Stimulated activated CD8-positive, alpha-beta memory T cell treated with anti-CD3 and anti-CD28 coated beads, Interleukin-12 subunit alpha, Interleukin-12 subunit beta, amount 100 ng/mL, for 24 hours (primary cell): Measurements from ENCODE around the gene PCDH12.

Experiments
- DNase-seq: peaks from one replicate; pipeline ENCODE4 v3.0.0-alpha.2; 2020; ENCODE audit errors: extremely low read depth

Gene PCDH12

GRCh38 chr5:141966275-141966962, 8.4 kb upstream of the PCDH12 start:
- no peak for DNase-seq

- no peak for DNase-seq
Observed at GRCh38 chr5:141965071-141965470, 7.1 kb upstream of the PCDH12 start.

DNA sequence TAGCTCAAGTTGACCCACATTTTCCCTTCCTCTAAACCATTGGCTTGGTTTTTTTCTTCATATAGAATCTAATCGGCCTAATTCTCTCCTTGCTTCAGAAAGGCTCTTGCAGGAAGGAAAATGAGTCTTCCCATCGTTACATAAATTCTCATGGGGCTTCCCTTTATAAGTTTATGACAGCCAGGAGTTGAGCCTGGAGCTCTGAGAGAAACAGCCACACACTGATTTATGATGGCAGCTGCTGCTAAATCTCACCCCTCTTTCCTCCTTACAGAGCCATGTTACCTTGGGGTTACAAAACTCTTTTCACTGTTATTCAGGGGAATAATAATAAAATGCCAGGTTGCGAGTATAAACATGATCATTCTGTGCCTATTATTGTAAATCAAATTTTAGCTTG, 5.7 kb upstream of the PCDH12 start:
- no peak for DNase-seq

- DNase-seq = no peak
Observed at GRCh38 chr5:141961466-141961865, 3.5 kb upstream of the PCDH12 start.

GRCh38 chr5:141960449-141961323, 2.7 kb upstream of the PCDH12 start:
- peak; percentile 72 for DNase-seq

- no peak for DNase-seq
Observed at GRCh38 chr5:141960018-141960417, 2.0 kb upstream of the PCDH12 start.

GRCh38 chr5:141958546-141959172, 657 bp upstream of the PCDH12 start:
- no peak for DNase-seq

GRCh38 chr5:141957367-141957996, 520 bp downstream of the PCDH12 start:
- DNase-seq = no peak

DNA sequence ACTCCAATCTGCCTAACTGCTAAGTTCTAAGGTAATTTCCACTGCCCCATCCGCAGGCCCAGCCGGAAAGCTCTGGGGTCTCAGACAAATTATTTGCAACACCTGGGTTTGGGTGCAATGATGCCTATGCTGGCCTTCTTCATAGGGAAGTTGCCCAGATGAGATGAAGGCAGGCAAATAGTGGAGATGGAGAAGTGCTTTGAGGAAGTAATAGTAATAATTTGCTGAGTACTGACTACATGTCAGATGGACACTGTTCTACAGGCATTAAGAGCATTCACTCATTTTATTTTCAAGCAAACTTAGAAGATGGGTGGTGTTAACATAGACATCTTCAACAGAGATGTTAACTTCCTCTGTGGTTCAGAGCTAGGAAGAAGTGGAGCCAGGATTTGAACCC, 3.8 kb downstream of the PCDH12 start:
- no peak for DNase-seq

GRCh38 chr5:141952020-141952419, 6.0 kb downstream of the PCDH12 start:
- DNase-seq = no peak

DNA sequence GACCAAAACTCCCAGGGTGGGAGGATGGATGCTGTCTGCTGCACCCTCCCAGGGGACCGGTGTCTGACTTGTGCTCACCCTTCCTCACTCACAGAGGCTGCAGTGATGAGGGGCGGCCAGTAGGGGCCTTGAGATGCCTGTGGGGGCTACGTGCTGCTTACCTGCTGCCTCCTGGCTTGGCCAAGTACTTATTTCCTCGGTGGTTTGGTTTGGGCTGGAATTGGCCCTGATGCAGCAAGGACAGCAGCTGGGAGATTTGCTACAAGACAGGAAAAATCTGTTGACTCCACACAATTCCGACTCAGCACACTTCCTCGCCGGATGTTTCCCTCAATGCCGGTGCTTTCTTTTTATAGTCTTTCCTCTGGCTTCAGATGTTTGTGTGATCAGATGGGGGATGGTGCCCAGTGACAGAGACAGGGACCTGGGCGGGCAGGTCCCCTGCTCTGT, 6.6 kb downstream of the PCDH12 start:
- DNase-seq = no peak

GRCh38 chr5:141950207-141951005, 7.6 kb downstream of the PCDH12 start:
- DNase-seq = no peak

- DNase-seq = no peak
Observed at GRCh38 chr5:141949511-141949910, 8.5 kb downstream of the PCDH12 start.

GRCh38 chr5:141948812-141949211, 9.2 kb downstream of the PCDH12 start:
- DNase-seq = no peak

- no peak for DNase-seq
Observed at GRCh38 chr5:141947316-141947715, 10.7 kb downstream of the PCDH12 start.

DNA sequence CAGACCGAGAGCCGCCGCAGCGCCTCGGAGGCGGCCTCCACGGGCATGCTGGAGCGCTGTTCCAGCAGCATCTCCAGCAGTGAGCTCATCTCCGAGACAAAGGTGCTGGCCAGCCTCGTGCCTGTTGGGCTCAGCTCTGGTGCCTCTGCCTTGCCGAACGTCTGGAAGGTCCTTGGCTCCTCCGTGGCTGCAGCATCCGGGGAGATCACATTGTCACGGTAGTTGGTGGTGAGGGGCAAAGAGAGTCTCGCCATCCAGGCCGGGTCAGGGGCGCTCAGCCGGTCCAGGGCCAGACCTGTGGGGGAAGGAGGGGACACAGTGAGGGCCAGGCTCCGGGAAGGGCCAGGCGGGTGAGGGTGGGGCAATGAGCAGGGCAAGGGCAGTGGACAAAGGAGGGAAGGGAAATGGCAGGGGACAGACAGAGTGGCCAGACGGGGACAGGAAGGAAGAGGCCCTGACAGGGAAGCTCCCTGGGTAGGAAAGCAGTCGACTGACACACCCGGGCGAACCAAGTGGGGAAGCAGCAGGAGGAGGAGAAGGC, 12.4 kb downstream of the PCDH12 start:
- DNase-seq = no peak

DNA sequence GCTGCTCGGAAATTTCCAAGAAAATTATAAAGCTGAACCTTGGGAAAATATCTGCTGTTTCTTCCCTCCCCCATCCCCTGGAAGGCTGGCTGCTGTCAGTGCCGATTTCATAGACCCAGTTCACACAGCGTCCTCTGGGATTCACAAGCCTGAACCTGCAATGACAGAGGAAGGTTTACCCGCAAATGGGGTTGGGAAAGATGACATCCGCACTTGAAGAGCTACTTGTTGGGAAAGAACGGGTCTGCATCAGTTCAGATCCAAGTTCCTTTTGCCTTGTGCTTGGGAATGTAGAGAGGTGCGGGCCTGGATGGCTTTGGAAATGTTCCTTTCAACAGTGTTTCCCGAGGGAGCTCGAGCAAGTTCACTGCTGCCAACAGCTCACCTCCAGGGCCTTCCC, 13.9 kb downstream of the PCDH12 start:
- no peak for DNase-seq

DNA sequence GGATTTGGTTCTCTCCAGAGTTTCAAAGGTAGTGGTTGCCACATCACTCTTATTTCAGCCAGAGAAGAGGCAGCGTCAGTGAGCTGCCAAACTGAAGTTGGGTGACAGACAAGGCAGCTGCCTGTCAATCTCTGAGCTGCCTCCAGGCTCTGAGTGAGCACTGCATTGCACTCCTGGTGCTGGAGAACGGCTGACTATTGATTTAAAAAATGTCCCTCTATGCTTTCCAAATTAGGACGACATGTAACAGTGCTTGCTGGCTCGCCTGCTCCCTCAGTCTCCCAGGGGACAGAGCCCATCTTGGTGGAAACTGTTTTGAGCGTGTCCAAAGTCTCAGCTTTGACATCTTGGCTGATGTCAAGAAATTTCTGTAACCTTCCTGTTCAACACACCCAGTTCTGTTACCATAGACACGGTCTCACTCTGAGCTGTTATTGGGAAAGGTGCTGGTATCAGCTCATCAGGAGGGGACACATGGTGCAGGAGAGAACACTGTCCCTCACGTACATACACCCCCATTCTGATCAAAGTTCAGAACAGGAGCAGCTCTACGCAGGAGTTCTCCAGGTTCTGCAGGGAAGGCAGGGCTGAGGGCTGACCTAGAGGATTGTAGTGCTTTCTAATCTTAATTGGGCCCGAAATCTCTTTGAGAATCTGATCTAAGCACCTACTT, 15.7 kb downstream of the PCDH12 start:
- DNase-seq = no peak

GRCh38 chr5:141941779-141942178, 16.2 kb downstream of the PCDH12 start:
- DNase-seq = no peak

DNA sequence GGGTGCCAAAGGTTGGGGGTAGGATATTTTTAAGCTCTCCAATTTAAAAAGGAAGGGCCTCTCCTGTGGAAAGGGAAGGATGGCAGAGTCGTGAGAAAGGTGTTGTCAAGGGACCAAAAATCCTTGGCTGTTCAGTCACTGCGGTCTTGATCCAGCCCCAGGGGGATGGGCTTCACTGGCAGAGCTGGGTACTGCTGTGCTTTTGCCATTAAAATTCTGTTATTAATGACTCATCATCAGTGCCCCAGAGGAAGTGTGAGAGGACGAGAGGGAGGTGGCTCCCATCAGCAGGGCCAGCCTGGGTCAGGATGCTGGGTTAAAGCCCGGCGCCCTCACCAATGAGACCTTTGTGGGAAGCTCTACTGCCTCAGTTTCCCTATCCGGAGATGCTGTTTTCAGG, 16.7 kb downstream of the PCDH12 start:
- DNase-seq = no peak
